Measurements from ENCODE around the gene CENPF.

DNA sequence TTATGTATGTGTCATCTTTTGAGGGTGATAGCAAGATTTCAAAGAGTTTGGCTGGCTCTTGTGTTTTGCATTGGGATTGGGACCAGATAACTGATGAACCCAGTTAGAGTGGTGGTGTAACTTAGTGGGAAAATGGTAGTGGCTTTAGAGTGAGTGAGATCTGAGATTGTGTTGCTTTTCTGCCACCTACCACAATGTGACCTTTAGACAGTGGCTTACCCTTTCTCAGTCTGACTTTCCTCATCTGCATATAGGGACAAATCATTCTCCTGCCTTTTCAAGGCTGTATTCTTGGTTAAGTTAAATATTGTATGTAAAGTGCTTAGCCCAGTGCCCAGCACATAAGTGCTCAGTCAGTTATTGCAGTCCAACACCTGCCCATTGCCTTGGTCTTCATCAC, 31.3 kb downstream of the CENPF start:
- no peak for TF ChIP-seq POLR2A (IDR thresholded peaks at IDR 0.05; ENCODE audit: low read depth, low read length)
- TF ChIP-seq TAF1 (IDR thresholded peaks at IDR 0.05; ENCODE audit: low read depth, low read length) = no peak
- no peak for TF ChIP-seq POLR2AphosphoS5 (IDR thresholded peaks at IDR 0.05; ENCODE audit: low read depth, low read length)
- TF ChIP-seq SPI1 (IDR thresholded peaks at IDR 0.05; ENCODE audit: low read depth, low read length) = no peak
- no peak for TF ChIP-seq PAX5 (IDR thresholded peaks at IDR 0.05; ENCODE audit: insufficient read depth, low read length, severe bottlenecking)
- TF ChIP-seq POU2F2 (IDR thresholded peaks at IDR 0.05; ENCODE audit: low read depth, low read length) = no peak

Measured in GM12891 (cell line).